Activated CD4-positive, alpha-beta T cell treated with anti-CD3 and anti-CD28 coated beads for 36 hours (primary cell): ENCODE measurements around the gene DEFB126. TPM values are rescaled to one million over a fixed set of nuclear protein-coding genes. Genes with fewer than 3 reads are reported as not detected.
A peak's percentile ranks its signal among the peaks of the same experiment; 100 is the strongest.
"Not testable (repeated sequence)": the region's sequence is repeated elsewhere in the genome, so short reads cannot be mapped to it uniquely, and the experiment has no call there.

Experiments used
- ATAC-seq: fragments of 200-7000 bp; cut with Tn5 transposase; one replicate; pipeline ENCODE4 v1.10.0; 2021; ENCODE audit warnings: mild to moderate bottlenecking, moderate library complexity
- CTCF ChIA-PET: fragments of 350-600 bp; sonication (Branson Sonifier 250); formaldehyde crosslinking; loops from one replicate; lab custom pipeline; 2021; ENCODE audit warnings: antibody characterized with exemption; lab: Charles Lee
- POLR2A ChIA-PET: fragments of 350-600 bp; sonication (Branson Sonifier 250); formaldehyde crosslinking; loops from one replicate; lab custom pipeline; 2021; ENCODE audit warnings: antibody characterized with exemption, inconsistent platforms; lab: Charles Lee
- DNase-seq: peaks from one replicate; pipeline ENCODE4 v3.0.0-alpha.2; 2020
- H3K27ac Mint-ChIP-seq: one replicate; pipeline ENCODE4 v1.8.0; 2021; ENCODE audit warnings: mixed read lengths
- H3K27me3 Mint-ChIP-seq: one replicate; pipeline ENCODE4 v1.8.0; 2021; ENCODE audit warnings: mixed read lengths
- H3K36me3 Mint-ChIP-seq: one replicate; pipeline ENCODE4 v1.8.0; 2021; ENCODE audit warnings: low read depth, mixed read lengths
- H3K4me1 Mint-ChIP-seq: one replicate; pipeline ENCODE4 v1.8.0; 2021; ENCODE audit warnings: mixed read lengths
- H3K4me3 Mint-ChIP-seq: one replicate; pipeline ENCODE4 v1.8.0; 2021; ENCODE audit warnings: mild to moderate bottlenecking, moderate library complexity, mixed read lengths
- H3K9me3 Mint-ChIP-seq: one replicate; pipeline ENCODE4 v1.8.0; 2021; ENCODE audit warnings: low read depth, mixed read lengths
- intact Hi-C, 2 experiments: fragments of 100-400 bp; cut with DNase I in 1 of 2; cut with micrococcal nuclease in 1 of 2; formaldehyde crosslinking; loops; one replicate each; pipeline versions ENCODE4 v1.14.2 to v1.15.1; 2022 to 2024; cut with DNase I, micrococcal nuclease
- total RNA-seq, 2 experiments: library from RNA; stranded (reverse); gene quantifications; one replicate each; pipeline ENCODE4 v1.2.3, GENCODE V29; 2021

Gene DEFB126
- total RNA-seq: not detected

GRCh38 chr20:142290-142689 is at the start of gene DEFB126:
Gene DEFB126 (plus strand): TSS chr20:142590. CDS start chr20:142629, 39 bp downstream.
- no peak for DNase-seq
- Mint-ChIP-seq H3K4me3 (no peak within 1 kb of the TSS), H3K9me3 (peaks cover 2% of the 10 kb centered on the region), H3K27me3 (peaks cover 45% of the 10 kb centered on the region), H3K36me3 (no peaks in the 10 kb centered on the region), H3K27ac (no peak within 1 kb of the TSS), H3K4me1 (no peaks in the 10 kb centered on the region)
- POLR2A ChIA-PET: no interaction called here
- intact Hi-C loops: no loop called here
- CTCF ChIA-PET: interaction anchor here (0.6 to 1.1 kb wide), 2 partner anchors 26 to 124 kb away, joined by 3 to 5 read pairs; no protein-coding TSS in a partner anchor
- no peak for ATAC-seq

GRCh38 chr20:93641-94040 is 48.7 kb upstream of the DEFB126 start:
- H3K4me3 Mint-ChIP-seq: no peak overlapping the region
- ChIA-PET CTCF (interaction anchor here (0.7 kb wide), 1 partner anchor 1034 kb away, joined by 4 read pairs; no protein-coding TSS in a partner anchor), POLR2A (no interaction called here)
- peaks cover 47% of the 10 kb centered on the region for H3K27me3 Mint-ChIP-seq
- intact Hi-C loops: no loop called here
- DNase-seq: no peak
- no peak for ATAC-seq
- H3K36me3 Mint-ChIP-seq: no peaks in the 10 kb centered on the region
- no peak overlapping the region for H3K27ac Mint-ChIP-seq
- peaks cover 13% of the 10 kb centered on the region for H3K9me3 Mint-ChIP-seq
- H3K4me1 Mint-ChIP-seq: no peaks in the 10 kb centered on the region

GRCh38 chr20:95215-95614 is 47.2 kb upstream of the DEFB126 start:
- ChIA-PET CTCF (interaction anchor here (0.9 kb wide), 1 partner anchor 9 kb away, joined by 3 read pairs; no protein-coding TSS in a partner anchor), POLR2A (no interaction called here)
- H3K4me1 Mint-ChIP-seq: no peaks in the 10 kb centered on the region
- H3K4me3 Mint-ChIP-seq: no peak overlapping the region
- DNase-seq: no peak
- peaks cover 51% of the 10 kb centered on the region for H3K27me3 Mint-ChIP-seq
- ATAC-seq: no peak
- H3K36me3 Mint-ChIP-seq: no peaks in the 10 kb centered on the region
- no peak overlapping the region for H3K27ac Mint-ChIP-seq
- intact Hi-C loops: no loop called here
- H3K9me3 Mint-ChIP-seq: peaks cover 13% of the 10 kb centered on the region

- H3K27me3 Mint-ChIP-seq: peaks cover 41% of the 10 kb centered on the region
- intact Hi-C loops: not testable (repeated sequence)
Observed at GRCh38 chr20:97691-98090, 44.7 kb upstream of the DEFB126 start.

GRCh38 chr20:101975-102374 is 40.4 kb upstream of the DEFB126 start:
- POLR2A ChIA-PET: no interaction called here
- CTCF ChIA-PET: interaction anchor here (1.0 kb wide), 1 partner anchor 229 kb away, joined by 3 read pairs; no protein-coding TSS in a partner anchor
- ATAC-seq (no peak), DNase-seq (no peak)
- Mint-ChIP-seq H3K9me3 (no peaks in the 10 kb centered on the region), H3K27ac (no peak overlapping the region), H3K36me3 (no peaks in the 10 kb centered on the region), H3K27me3 (peaks cover 32% of the 10 kb centered on the region), H3K4me3 (no peak overlapping the region), H3K4me1 (no peaks in the 10 kb centered on the region)
- intact Hi-C loops: no loop called here

More at GRCh38 chr20:97691-98090, 44.7 kb upstream of the DEFB126 start:
- H3K4me1 Mint-ChIP-seq, H3K4me3 Mint-ChIP-seq, H3K36me3 Mint-ChIP-seq, ATAC-seq, H3K27ac Mint-ChIP-seq, CTCF ChIA-PET, DNase-seq: not testable (repeated sequence)
- peaks cover 13% of the 10 kb centered on the region for H3K9me3 Mint-ChIP-seq
- POLR2A ChIA-PET: interaction anchor here (0.6 kb wide), 1 partner anchor 130 kb away, joined by 3 read pairs; no protein-coding TSS in a partner anchor

- H3K4me1 Mint-ChIP-seq: no peaks in the 10 kb centered on the region
- H3K27me3 Mint-ChIP-seq: peaks cover 30% of the 10 kb centered on the region
- DNase-seq (no peak), ATAC-seq (no peak)
- ChIA-PET CTCF (no interaction called here), POLR2A (no interaction called here)
- no peak overlapping the region for H3K4me3 Mint-ChIP-seq
- no peaks in the 10 kb centered on the region for H3K36me3 Mint-ChIP-seq
- no peak overlapping the region for H3K27ac Mint-ChIP-seq
- intact Hi-C loops: no loop called here
- H3K9me3 Mint-ChIP-seq: no peaks in the 10 kb centered on the region
Observed at GRCh38 chr20:103456-103855, 38.9 kb upstream of the DEFB126 start.

GRCh38 chr20:112396-112795 is 30.0 kb upstream of the DEFB126 start:
- POLR2A ChIA-PET: no interaction called here
- Mint-ChIP-seq H3K4me1 (no peaks in the 10 kb centered on the region), H3K27ac (no peak overlapping the region)

GRCh38 chr20:117518-117917 is 24.9 kb upstream of the DEFB126 start:
- no peaks in the 10 kb centered on the region for H3K4me1 Mint-ChIP-seq
- no peaks in the 10 kb centered on the region for H3K36me3 Mint-ChIP-seq
- POLR2A ChIA-PET: no interaction called here
- peaks cover 10% of the 10 kb centered on the region for H3K9me3 Mint-ChIP-seq
- CTCF ChIA-PET: interaction anchor here (0.6 to 1.2 kb wide), 2 partner anchors 9 to 12 kb away, joined by 3 read pairs; no protein-coding TSS in a partner anchor
- ATAC-seq (no peak), DNase-seq (no peak)
- H3K27me3 Mint-ChIP-seq: peaks cover 29% of the 10 kb centered on the region
- intact Hi-C loops: no loop called here
- H3K27ac Mint-ChIP-seq: no peak overlapping the region
- no peak overlapping the region for H3K4me3 Mint-ChIP-seq

More at GRCh38 chr20:112396-112795, 30.0 kb upstream of the DEFB126 start:
- ATAC-seq (no peak), DNase-seq (no peak)
- no peak overlapping the region for H3K4me3 Mint-ChIP-seq
- CTCF ChIA-PET: interaction anchor here (2.3 kb wide), 1 partner anchor 11 kb away, joined by 9 read pairs; no protein-coding TSS in a partner anchor
- H3K27me3 Mint-ChIP-seq: peaks cover 12% of the 10 kb centered on the region
- no peaks in the 10 kb centered on the region for H3K36me3 Mint-ChIP-seq
- peaks cover 6% of the 10 kb centered on the region for H3K9me3 Mint-ChIP-seq
- intact Hi-C loops: no loop called here

- CTCF ChIA-PET: not testable (repeated sequence)
Observed at GRCh38 chr20:129786-130323, 12.5 kb upstream of the DEFB126 start.

GRCh38 chr20:137668-138490 is 4.5 kb upstream of the DEFB126 start:
- peak; percentile 36 for DNase-seq

More at GRCh38 chr20:129786-130323, 12.5 kb upstream of the DEFB126 start:
- ATAC-seq, POLR2A ChIA-PET, H3K4me1 Mint-ChIP-seq, H3K36me3 Mint-ChIP-seq, H3K9me3 Mint-ChIP-seq, H3K27ac Mint-ChIP-seq, H3K4me3 Mint-ChIP-seq, DNase-seq, intact Hi-C loops: not testable (repeated sequence)
- H3K27me3 Mint-ChIP-seq: peaks cover 16% of the 10 kb centered on the region

GRCh38 chr20:145877-146276 is 3.5 kb downstream of the DEFB126 start:
- Mint-ChIP-seq H3K4me3 (no peak overlapping the region), H3K4me1 (no peaks in the 10 kb centered on the region), H3K36me3 (no peaks in the 10 kb centered on the region), H3K27ac (no peak overlapping the region), H3K27me3 (peaks cover 34% of the 10 kb centered on the region), H3K9me3 (no peaks in the 10 kb centered on the region)
- intact Hi-C loops: no loop called here
- CTCF ChIA-PET: interaction anchor here (1.2 kb wide), 1 partner anchor 8 kb away, joined by 5 read pairs; no protein-coding TSS in a partner anchor
- ATAC-seq: no peak
- no peak for DNase-seq
- POLR2A ChIA-PET: no interaction called here

More at GRCh38 chr20:137668-138490, 4.5 kb upstream of the DEFB126 start:
- POLR2A ChIA-PET: interaction anchor here (0.5 kb wide), 1 partner anchor 51 kb away, joined by 3 read pairs; no protein-coding TSS in a partner anchor
- no peak overlapping the region for H3K27ac Mint-ChIP-seq
- no peaks in the 10 kb centered on the region for H3K4me1 Mint-ChIP-seq
- peaks cover 36% of the 10 kb centered on the region for H3K27me3 Mint-ChIP-seq
- no peaks in the 10 kb centered on the region for H3K36me3 Mint-ChIP-seq
- no peak overlapping the region for H3K4me3 Mint-ChIP-seq
- H3K9me3 Mint-ChIP-seq: peaks cover 2% of the 10 kb centered on the region
- intact Hi-C loops: no loop called here
- CTCF ChIA-PET: interaction anchor here (0.5 to 1.6 kb wide), 14 partner anchors 9 to 129 kb away, joined by 3 to 6 read pairs (median 4); no protein-coding TSS in a partner anchor
- ATAC-seq: peak; percentile 57
